Spinal cord (tissue), 10 donors: ENCODE data around the gene LYZ. TPM values are rescaled to one million over a fixed set of nuclear protein-coding genes. Genes with fewer than 3 reads are reported as not detected.
A peak's percentile ranks its signal among the peaks of the same experiment; 100 is the strongest.

Source experiments
- DNase-seq, 6 donors: peaks; one replicate each; pipeline versions ENCODE4 v3.0.0 to v3.0.0-alpha.2; 2013 to 2015; ENCODE audit warnings: low spot score in 6 of 6, low read depth in 4 of 6
- H3K27ac ChIP-seq: one replicate; pipeline ENCODE4 v1.5.1; 2013; ENCODE audit warnings: low read depth, low read length, control low read depth
- H3K27me3 ChIP-seq: one replicate; pipeline ENCODE4 v1.6.1; 2013; ENCODE audit warnings: low read length; ENCODE audit not compliant: control insufficient read depth, insufficient read depth
- H3K36me3 ChIP-seq: one replicate; pipeline ENCODE4 v1.6.1; 2013; ENCODE audit warnings: low read length; ENCODE audit not compliant: control insufficient read depth, insufficient read depth
- H3K4me1 ChIP-seq: one replicate; pipeline ENCODE4 v1.6.1; 2013; ENCODE audit warnings: low read length; ENCODE audit not compliant: control insufficient read depth, insufficient read depth
- H3K4me3 ChIP-seq: one replicate; pipeline ENCODE4 v1.5.1; 2013; ENCODE audit warnings: low read depth, low read length, control low read depth
- H3K9me3 ChIP-seq: one replicate; pipeline ENCODE4 v1.6.1; 2013; ENCODE audit warnings: low read length; ENCODE audit not compliant: control insufficient read depth, insufficient read depth
- WGBS: methylation state at CpG from one replicate; pipeline ENCODE4 v1.1.5; 2013; ENCODE audit warnings: missing lambda C conversion rate; ENCODE audit not compliant: insufficient coverage; 5-methylcytosine and 5-hydroxymethylcytosine counted together
- polyA plus RNA-seq, 2 donors: library from polyadenylated mRNA; unstranded; fragments of 120-200 nt; gene quantifications; one replicate each; pipeline ENCODE4 v1.2.1, GENCODE V29; 2013; ENCODE audit not compliant: insufficient read length in 2 of 2
- small RNA-seq: library from RNA; depleted of rRNA; stranded (forward); fragments of <200 nt; gene quantifications from one replicate; pipeline ENCODE3, GENCODE V24; 2014; ENCODE audit warnings: low replicate concordance
- total RNA-seq, 2 donors: library from RNA; depleted of rRNA in 1 of 2; stranded (reverse); fragments of 120-200 nt in 1 of 2; fragments of >200 nt in 1 of 2; gene quantifications; one replicate each; pipeline versions ENCODE4 v1.2.3 to v1.2.4, GENCODE V29; 2013 to 2014
- donor health status: healthy.

LYZ gene
- total and polyA plus RNA-seq, 4 donors = 1.3 to 156 (median 6.6) TPM

GRCh38 chr12:69396963-69397362, 48.8 kb downstream of the LYZ start:
- peaks cover 4% of the 10 kb centered on the region for H3K9me3 ChIP-seq
- no CpG with 5 or more reads among the region's 3 CpGs for WGBS
- DNase-seq = no peak
- no peaks in the 10 kb centered on the region for H3K4me1 ChIP-seq
- no peak overlapping the region for H3K4me3 ChIP-seq
- H3K27ac ChIP-seq = no peak overlapping the region
- no peaks in the 10 kb centered on the region for H3K36me3 ChIP-seq
- H3K27me3 ChIP-seq = no peaks in the 10 kb centered on the region

DNA sequence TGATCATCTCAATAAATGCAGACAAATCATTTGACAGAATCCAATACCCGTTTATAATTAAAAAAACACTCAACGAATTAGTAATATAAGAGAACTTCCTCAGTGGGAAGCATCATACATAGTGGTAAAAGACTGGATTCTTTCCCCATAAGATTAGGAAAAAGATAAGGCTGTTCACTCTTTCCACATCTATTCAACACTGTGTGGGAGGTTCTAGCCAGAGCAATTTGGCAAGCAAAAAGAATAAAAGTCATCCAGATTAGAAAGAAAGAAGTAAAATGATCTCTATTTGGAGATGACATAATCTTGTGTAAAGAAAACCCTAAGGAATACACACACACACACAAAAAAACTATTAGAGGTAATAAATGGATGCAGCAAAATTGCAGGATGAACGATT, 49.8 kb downstream of the LYZ start:
- DNase-seq = no peak
- peaks cover 4% of the 10 kb centered on the region for H3K9me3 ChIP-seq
- no CpG with 5 or more reads among the region's 3 CpGs for WGBS
- no peak overlapping the region for H3K27ac ChIP-seq
- no peaks in the 10 kb centered on the region for H3K4me1 ChIP-seq
- no peaks in the 10 kb centered on the region for H3K36me3 ChIP-seq
- no peaks in the 10 kb centered on the region for H3K27me3 ChIP-seq
- H3K4me3 ChIP-seq = no peak overlapping the region

GRCh38 chr12:69401940-69402339, 53.8 kb downstream of the LYZ start:
- DNase-seq = peak in 1 of 6 donors; percentile 10
- H3K4me3 ChIP-seq = no peak overlapping the region
- H3K27ac ChIP-seq = no peak overlapping the region
- no peaks in the 10 kb centered on the region for H3K4me1 ChIP-seq
- no peaks in the 10 kb centered on the region for H3K27me3 ChIP-seq
- no peaks in the 10 kb centered on the region for H3K36me3 ChIP-seq
- H3K9me3 ChIP-seq = peaks cover under 1% of the 10 kb centered on the region
- 60% methylated on average over 1 of the region's 4 CpGs for WGBS

Small RNA genes within 50 kb of the gene (small RNA-seq; reads per million reads assigned to genes)
- gene RN7SL804P = not detected

Other genes with a start within 250 kb of the LYZ start
- 10 to 100 TPM; 41.1 to 80.0 TPM for gene CPSF6, start 108.8 kb upstream of the LYZ start, total RNA-seq
- gene CPSF6, start 108.8 kb upstream of the LYZ start, polyA plus RNA-seq = 10 to 100 TPM; 72.1 to 83.0 TPM
- 10 to 100 TPM; 21.7 to 27.4 TPM for gene YEATS4, start 11.4 kb downstream of the LYZ start, total RNA-seq
- gene YEATS4, start 11.4 kb downstream of the LYZ start, polyA plus RNA-seq = 10 to 100 TPM; 27.3 to 29.8 TPM
- 10 to 100 TPM; 65.4 to 87.1 TPM for gene FRS2, start 122.0 kb downstream of the LYZ start, total RNA-seq
- 10 to 100 TPM; 29.4 to 42.4 TPM for gene FRS2, start 122.0 kb downstream of the LYZ start, polyA plus RNA-seq
- gene CCT2, start 237.1 kb downstream of the LYZ start, total RNA-seq = 100 to 1,000 TPM; 207 to 220 TPM
- gene CCT2, start 237.1 kb downstream of the LYZ start, polyA plus RNA-seq = 100 to 1,000 TPM; 207 to 208 TPM